ENCODE results near the gene LMNTD2.
A peak's percentile ranks its signal among the peaks of the same experiment; 100 is the strongest.

Gene LMNTD2

GRCh38 chr11:586376-587316 lies 26.1 kb upstream of the LMNTD2 start:
- DNase-seq: no peak

GRCh38 chr11:584287-584686 lies 23.7 kb upstream of the LMNTD2 start:
- no peak for DNase-seq

- no peak for DNase-seq
These were observed 21.2 kb upstream of the LMNTD2 start for GRCh38 chr11:581752-582151.

GRCh38 chr11:581342-581741 lies 20.8 kb upstream of the LMNTD2 start:
- no peak for DNase-seq

GRCh38 chr11:579830-580601 lies 19.5 kb upstream of the LMNTD2 start:
- no peak for DNase-seq

- no peak for DNase-seq
These were observed 17.9 kb upstream of the LMNTD2 start for GRCh38 chr11:578276-579035.

GRCh38 chr11:577611-577894 lies 17.0 kb upstream of the LMNTD2 start:
- DNase-seq: no peak

GRCh38 chr11:576811-577610 lies 16.5 kb upstream of the LMNTD2 start:
- DNase-seq: no peak

GRCh38 chr11:575996-576768 lies 15.6 kb upstream of the LMNTD2 start, which contains the start of gene PHRF1:
PHRF1 (plus strand) TSS chr11:576470; CDS start chr11:581513, 5,043 bp downstream.
- peak; percentile 95 for DNase-seq

GRCh38 chr11:575313-575995 lies 14.9 kb upstream of the LMNTD2 start:
- DNase-seq: no peak

GRCh38 chr11:574632-575312 lies 14.2 kb upstream of the LMNTD2 start:
- DNase-seq: no peak

GRCh38 chr11:574031-574570 lies 13.6 kb upstream of the LMNTD2 start:
- peak; percentile 48 for DNase-seq

GRCh38 chr11:573146-573759 lies 12.7 kb upstream of the LMNTD2 start:
- DNase-seq: no peak

- no peak for DNase-seq
These were observed 11.3 kb upstream of the LMNTD2 start for GRCh38 chr11:571802-572185.

GRCh38 chr11:569158-569885 lies 8.8 kb upstream of the LMNTD2 start:
- no peak for DNase-seq

GRCh38 chr11:568306-569157 lies 8.0 kb upstream of the LMNTD2 start:
- peak; percentile 96 for DNase-seq

GRCh38 chr11:567629-568292 lies 7.2 kb upstream of the LMNTD2 start:
- no peak for DNase-seq

Measured in central memory CD4-positive, alpha-beta T cell (primary cell).